Astrocyte of the cerebellum (primary cell): ENCODE results near the gene SRF.
A peak's percentile ranks its signal among the peaks of the same experiment; 100 is the strongest.

ENCODE experiments used
- DNase-seq: peaks from one replicate; pipeline ENCODE4 v3.0.0-alpha.2; 2011; ENCODE audit warnings: low read depth
- H3K4me3 ChIP-seq: 2 replicates; pipeline ENCODE4 v1.5.1; 2011; ENCODE audit warnings: mild to moderate bottlenecking, low read depth, low read length, moderate library complexity
- in situ Hi-C: cut with HindIII; loops from 2 replicates; pipeline ENCODE4 v1.10.0; 2017; ENCODE audit warnings: low sequenced_read_pairs
- TF ChIP-seq, protein P1 (sequence below): IDR thresholded peaks from 2 replicates; pipeline ENCODE4 v1.5.1; 2012; ENCODE audit warnings: low read length, low read depth, moderate library complexity, mild to moderate bottlenecking; ENCODE audit errors: missing control alignments

The SRF gene

GRCh38 chr6:43147691-43148477 lies 23.2 kb upstream of the SRF start:
- no peak for DNase-seq
- no peak overlapping the region for H3K4me3 ChIP-seq
- TF ChIP-seq, protein P1, sequence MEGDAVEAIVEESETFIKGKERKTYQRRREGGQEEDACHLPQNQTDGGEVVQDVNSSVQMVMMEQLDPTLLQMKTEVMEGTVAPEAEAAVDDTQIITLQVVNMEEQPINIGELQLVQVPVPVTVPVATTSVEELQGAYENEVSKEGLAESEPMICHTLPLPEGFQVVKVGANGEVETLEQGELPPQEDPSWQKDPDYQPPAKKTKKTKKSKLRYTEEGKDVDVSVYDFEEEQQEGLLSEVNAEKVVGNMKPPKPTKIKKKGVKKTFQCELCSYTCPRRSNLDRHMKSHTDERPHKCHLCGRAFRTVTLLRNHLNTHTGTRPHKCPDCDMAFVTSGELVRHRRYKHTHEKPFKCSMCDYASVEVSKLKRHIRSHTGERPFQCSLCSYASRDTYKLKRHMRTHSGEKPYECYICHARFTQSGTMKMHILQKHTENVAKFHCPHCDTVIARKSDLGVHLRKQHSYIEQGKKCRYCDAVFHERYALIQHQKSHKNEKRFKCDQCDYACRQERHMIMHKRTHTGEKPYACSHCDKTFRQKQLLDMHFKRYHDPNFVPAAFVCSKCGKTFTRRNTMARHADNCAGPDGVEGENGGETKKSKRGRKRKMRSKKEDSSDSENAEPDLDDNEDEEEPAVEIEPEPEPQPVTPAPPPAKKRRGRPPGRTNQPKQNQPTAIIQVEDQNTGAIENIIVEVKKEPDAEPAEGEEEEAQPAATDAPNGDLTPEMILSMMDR = no peak
- in situ Hi-C loops = loop anchor here (5.0 kb wide), 1 partner anchor 116 kb away; no protein-coding TSS in a partner anchor

DNA sequence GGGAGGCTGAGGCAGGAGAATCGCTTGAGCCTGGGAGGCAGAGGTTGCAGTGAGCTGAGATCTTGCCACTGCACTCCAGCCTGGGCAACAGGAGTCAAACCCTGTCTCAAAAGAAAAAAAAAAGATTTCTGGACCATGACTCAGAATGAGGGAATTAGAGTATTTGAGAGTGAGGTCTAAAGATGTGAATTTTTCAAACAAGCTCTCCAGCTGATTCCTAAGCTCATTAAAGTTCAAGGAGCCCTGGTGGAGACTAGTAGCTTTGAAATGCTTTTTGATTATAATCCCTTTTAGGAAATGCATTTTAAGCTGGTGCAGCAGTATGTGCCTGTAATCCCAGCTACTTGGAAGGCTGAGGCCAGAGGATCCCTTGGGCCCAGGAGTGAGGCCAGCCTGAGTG lies 21.8 kb upstream of the SRF start:
- DNase-seq = no peak
- in situ Hi-C loops = loop anchor here (5.0 kb wide), 1 partner anchor 117 kb away; no protein-coding TSS in a partner anchor
- TF ChIP-seq, protein P1 = no peak
- no peak overlapping the region for H3K4me3 ChIP-seq

DNA sequence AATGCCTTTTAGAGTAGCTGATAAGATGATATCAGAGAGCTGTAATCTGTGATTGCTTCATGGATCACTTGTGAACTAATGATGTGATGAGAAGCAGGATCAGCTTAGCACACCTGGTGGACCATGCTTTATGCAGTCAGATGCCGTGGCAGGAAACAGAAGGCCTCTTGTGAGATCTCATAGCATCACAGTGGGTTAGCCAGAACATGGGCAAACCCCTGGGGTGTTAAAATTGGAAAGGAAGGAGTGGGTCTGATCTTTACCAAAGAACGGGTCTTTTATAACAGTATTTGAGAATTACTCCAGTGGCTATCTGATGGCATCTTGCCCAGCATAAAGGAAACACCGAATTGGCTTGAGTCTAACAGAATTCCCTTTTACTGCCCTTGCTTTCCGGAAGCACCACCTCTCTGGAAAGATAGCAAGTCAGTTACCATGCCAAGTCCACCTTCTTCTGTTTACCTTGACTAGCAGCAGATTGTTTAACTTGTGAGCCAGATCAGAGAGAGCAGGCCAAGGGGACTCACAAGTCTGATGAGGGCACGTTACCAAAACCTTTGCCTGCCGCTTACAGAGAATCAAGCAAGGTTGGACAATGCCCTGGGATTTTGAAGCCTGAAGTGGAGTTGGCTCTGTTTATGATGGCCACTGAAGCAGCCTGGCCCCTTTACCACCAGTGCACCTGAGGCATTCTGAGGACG lies 20.9 kb upstream of the SRF start:
- DNase-seq = no peak
- in situ Hi-C loops = no loop called here
- TF ChIP-seq, protein P1 = no peak
- H3K4me3 ChIP-seq = no peak overlapping the region

DNA sequence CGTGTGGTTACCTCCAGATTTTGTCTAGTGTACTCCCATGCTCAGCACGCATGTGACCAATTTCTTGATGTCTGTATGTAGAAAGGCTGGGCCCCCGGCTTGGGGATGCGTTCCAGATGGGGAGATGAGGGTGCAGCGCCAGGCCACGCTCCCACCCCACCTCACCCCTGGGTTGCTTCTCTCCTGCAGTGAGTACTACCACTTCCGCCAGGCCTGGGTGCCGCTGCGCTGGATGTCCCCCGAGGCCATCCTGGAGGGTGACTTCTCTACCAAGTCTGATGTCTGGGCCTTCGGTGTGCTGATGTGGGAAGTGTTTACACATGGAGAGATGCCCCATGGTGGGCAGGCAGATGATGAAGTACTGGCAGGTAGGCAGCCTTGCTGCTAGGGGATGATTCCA lies 11.5 kb upstream of the SRF start:
- TF ChIP-seq, protein P1 = no peak
- DNase-seq = no peak
- H3K4me3 ChIP-seq = no peak overlapping the region
- in situ Hi-C loops = no loop called here

DNA sequence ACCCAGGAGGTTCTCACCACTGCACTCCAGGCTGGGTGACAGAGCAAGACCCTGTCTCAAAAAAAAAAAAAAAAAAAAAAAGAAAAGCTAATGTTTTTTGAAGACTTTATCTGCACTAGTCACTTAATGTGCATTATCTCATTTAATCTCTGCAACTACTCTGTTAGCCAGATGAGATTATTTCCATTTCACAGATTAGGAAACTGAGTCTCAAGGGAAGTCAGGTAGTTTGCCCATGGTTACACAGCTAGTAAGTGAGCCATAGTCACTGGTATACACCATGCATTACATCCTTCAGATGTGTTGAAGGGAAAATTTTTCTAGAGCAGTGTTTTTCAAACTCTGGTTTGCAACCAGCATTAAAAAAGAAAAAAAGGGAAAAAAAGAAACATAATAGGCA lies 7.2 kb upstream of the SRF start:
- in situ Hi-C loops = no loop called here
- TF ChIP-seq, protein P1 = no peak
- H3K4me3 ChIP-seq = no peak overlapping the region
- no peak for DNase-seq

DNA sequence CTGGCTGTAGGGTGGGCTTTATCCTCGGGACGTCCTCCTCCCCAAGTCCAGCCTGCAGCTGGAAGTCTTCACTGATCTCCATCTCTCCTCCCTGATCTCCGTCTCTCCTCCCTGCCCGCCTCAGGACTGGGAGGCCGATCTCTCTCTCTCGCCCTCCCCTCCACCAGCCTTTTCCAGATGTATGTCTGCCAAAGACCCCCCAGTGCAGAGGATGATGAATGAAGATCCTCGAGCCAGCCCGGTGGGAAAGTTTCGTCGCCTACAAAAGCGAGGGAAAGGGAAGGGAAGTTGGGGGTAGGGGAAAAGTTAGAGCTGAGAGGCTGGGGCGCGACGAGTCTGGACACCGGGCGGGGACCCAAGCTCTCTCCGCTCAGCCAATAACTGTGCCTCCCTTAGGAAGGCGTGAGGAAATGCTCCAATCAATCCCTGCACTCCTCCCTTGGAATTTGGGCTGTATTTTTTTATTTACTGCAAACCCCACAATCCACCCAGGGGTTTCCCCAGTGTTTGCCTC lies 595 bp upstream of the SRF start:
- H3K4me3 ChIP-seq = peak overlapping the region; percentile 94
- no peak for DNase-seq
- in situ Hi-C loops = no loop called here
- TF ChIP-seq, protein P1 = no peak
